DOHH2 (cell line): ENCODE results near the gene SOD2.
"Not testable (repeated sequence)": the region's sequence is repeated elsewhere in the genome, so short reads cannot be mapped to it uniquely, and the experiment has no call there.

ENCODE experiments used
- H3F3A ChIP-seq: fragments of 200-600 bp; sonication (generic), shearing (Covaris generic); 2 replicates; pipeline ENCODE4 v1.6.0; 2016; ENCODE audit warnings: antibody characterized with exemption, mild to moderate bottlenecking; ENCODE audit not compliant: control insufficient read depth, insufficient read depth
- H3K27ac ChIP-seq: fragments of 200-600 bp; sonication (generic); 2 replicates; pipeline ENCODE4 v1.5.1; 2014; ENCODE audit warnings: low read depth, mild to moderate bottlenecking, low read length, moderate library complexity
- H3K27me3 ChIP-seq: fragments of 200-600 bp; sonication (generic); 2 replicates; pipeline ENCODE4 v1.6.1; 2014; ENCODE audit warnings: mild to moderate bottlenecking, low read length, mixed read lengths; ENCODE audit not compliant: control insufficient read depth
- H3K36me3 ChIP-seq: fragments of 200-600 bp; sonication (generic); 2 replicates; pipeline ENCODE4 v1.6.1; 2014; ENCODE audit warnings: mild to moderate bottlenecking, low read length, moderate library complexity, mixed read lengths; ENCODE audit not compliant: control insufficient read depth
- H3K4me1 ChIP-seq: fragments of 200-600 bp; sonication (generic); 2 replicates; pipeline ENCODE4 v1.6.1; 2014; ENCODE audit warnings: mild to moderate bottlenecking, low read length, mixed read lengths; ENCODE audit not compliant: control insufficient read depth
- H3K4me2 ChIP-seq: fragments of 200-600 bp; sonication (generic); 2 replicates; pipeline ENCODE4 v1.6.0; 2014; ENCODE audit warnings: mild to moderate bottlenecking, low read length, moderate library complexity
- H3K4me3 ChIP-seq: fragments of 200-600 bp; sonication (generic); 2 replicates; pipeline ENCODE4 v1.5.1; 2014; ENCODE audit warnings: mild to moderate bottlenecking, low read length, mixed read lengths
- H3K79me2 ChIP-seq: fragments of 200-600 bp; sonication (generic); 2 replicates; pipeline ENCODE4 v1.6.1; 2014; ENCODE audit warnings: mild to moderate bottlenecking, low read length, mixed read lengths; ENCODE audit not compliant: control insufficient read depth
- H3K9me2 ChIP-seq: fragments of 200-600 bp; sonication (generic); replicated peaks from 2 replicates; pipeline ENCODE4 v1.6.1; 2014; ENCODE audit warnings: mild to moderate bottlenecking, low read length, mixed read lengths; ENCODE audit not compliant: control insufficient read depth
- H3K9me3 ChIP-seq: fragments of 200-600 bp; sonication (generic); 2 replicates; pipeline ENCODE4 v1.6.1; 2014; ENCODE audit warnings: antibody characterized with exemption, low read length, mixed read lengths; ENCODE audit not compliant: control insufficient read depth, insufficient read depth
- H4K20me1 ChIP-seq: fragments of 200-600 bp; sonication (generic); 2 replicates; pipeline ENCODE4 v1.6.0; 2014; ENCODE audit warnings: low read depth, mild to moderate bottlenecking, antibody characterized with exemption, low read length, moderate library complexity; ENCODE audit not compliant: control insufficient read depth, insufficient read depth
- CTCF ChIP-seq: fragments of 200-600 bp; sonication (generic); IDR thresholded peaks from one replicate; pipeline ENCODE4 v1.5.1; 2014; ENCODE audit warnings: antibody characterized with exemption, mild to moderate bottlenecking, low read depth, low read length; ENCODE audit not compliant: poor library complexity, severe bottlenecking
- EZH2phosphoT487 ChIP-seq: fragments of 200-600 bp; sonication (generic); IDR thresholded peaks from 2 replicates; pipeline ENCODE4 v1.6.1; 2017; ENCODE audit warnings: borderline replicate concordance, mild to moderate bottlenecking, antibody characterized with exemption, low read length, moderate library complexity, mixed read lengths

The SOD2 gene

DNA sequence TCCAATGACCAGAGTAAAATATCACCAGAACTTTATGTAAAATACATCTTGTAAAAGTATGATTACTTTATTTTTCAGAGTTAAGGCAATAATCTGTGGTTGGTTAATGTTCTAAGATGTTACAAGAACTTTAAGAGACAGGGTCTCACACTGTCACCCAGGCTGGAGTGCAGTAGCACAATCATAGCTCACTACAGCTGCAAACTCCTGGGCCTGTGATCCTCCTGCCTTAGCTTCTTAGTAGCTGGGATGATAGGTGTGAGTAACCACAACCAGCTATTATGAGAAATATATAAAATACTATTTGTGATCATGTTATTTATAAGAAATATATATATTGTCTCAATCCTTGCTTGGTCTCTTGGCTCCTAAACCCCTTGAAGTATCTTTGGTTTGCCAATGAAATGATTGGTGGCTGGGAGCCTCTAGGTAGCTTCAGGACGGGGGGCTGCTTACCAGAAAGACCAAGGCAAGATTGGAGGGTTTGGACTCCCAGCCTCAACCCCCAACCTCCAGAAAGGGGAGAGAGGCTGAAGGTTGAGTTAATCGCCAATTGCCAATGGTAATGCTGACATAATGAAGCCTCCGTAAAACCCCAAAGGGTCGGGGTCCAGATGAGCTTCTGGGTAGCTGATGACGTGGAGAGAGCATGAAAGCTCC is 15.4 kb downstream of the SOD2 start:
- Histone ChIP-seq H3K4me1 (no peaks in the 10 kb centered on the region), H3K27me3 (no peaks in the 10 kb centered on the region), H3K9me2 (no peaks in the 10 kb centered on the region), H3K79me2 (no peaks in the 10 kb centered on the region), H3K4me3 (no peak overlapping the region), H3K4me2 (no peak overlapping the region), H3K27ac (no peak overlapping the region), H3F3A (no peaks in the 10 kb centered on the region), H3K9me3 (no peaks in the 10 kb centered on the region), H3K36me3 (peaks cover 27% of the 10 kb centered on the region), H4K20me1 (no peaks in the 10 kb centered on the region)
- TF ChIP-seq CTCF (no peak), EZH2phosphoT487 (no peak)

GRCh38 chr6:159676890-159677505 is 16.0 kb downstream of the SOD2 start:
- Histone ChIP-seq H3K79me2 (no peaks in the 10 kb centered on the region), H3K4me2 (no peak overlapping the region), H3K27ac (no peak overlapping the region), H3K4me1 (no peaks in the 10 kb centered on the region), H3K36me3 (peaks cover 22% of the 10 kb centered on the region), H3K9me2 (no peaks in the 10 kb centered on the region), H3K27me3 (no peaks in the 10 kb centered on the region), H3K9me3 (no peaks in the 10 kb centered on the region), H4K20me1 (no peaks in the 10 kb centered on the region), H3K4me3 (no peak overlapping the region), H3F3A (no peaks in the 10 kb centered on the region)
- no peak for TF ChIP-seq EZH2phosphoT487
- TF ChIP-seq CTCF: no peak

GRCh38 chr6:159676236-159676635 is 16.8 kb downstream of the SOD2 start:
- H3K4me1 ChIP-seq, H3K4me3 ChIP-seq: not testable (repeated sequence)

DNA sequence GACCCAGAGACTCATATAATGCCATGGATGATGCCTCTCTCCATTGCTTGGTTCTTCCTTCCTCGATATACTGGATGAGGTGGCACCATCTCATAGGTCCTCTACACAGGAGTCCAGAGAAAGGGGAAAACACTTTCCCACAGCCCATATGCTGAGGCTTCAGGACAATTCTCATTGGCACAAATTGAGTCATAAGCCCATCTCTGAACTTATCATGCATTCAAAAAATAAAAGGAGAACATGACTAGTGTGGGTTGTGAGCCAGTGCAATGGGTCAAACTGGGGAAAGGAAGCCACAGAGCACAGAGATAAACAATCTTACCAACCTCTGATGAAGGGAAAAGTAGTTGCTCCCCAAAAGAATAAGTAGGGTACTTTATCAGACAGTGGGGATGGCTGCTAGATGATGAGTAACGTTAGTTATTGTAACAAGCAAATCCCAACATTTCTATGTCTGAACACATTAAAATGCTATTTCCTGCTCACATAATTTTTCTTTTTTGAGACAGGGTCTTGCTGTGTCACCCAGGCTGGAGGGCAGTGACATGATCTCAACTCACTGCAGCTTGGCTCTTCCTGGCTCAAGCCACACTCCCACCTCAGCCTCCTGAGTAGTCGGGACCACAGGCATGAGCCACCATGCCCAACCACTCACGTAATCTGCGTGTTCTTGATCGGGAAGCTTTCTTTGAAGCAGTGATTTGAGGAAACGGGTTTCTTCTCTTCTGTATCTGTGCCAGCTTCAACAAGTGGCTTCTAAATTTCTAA is 27.0 kb downstream of the SOD2 start:
- Histone ChIP-seq H3K4me1 (no peaks in the 10 kb centered on the region), H3F3A (no peaks in the 10 kb centered on the region), H3K9me2 (no peaks in the 10 kb centered on the region), H3K79me2 (no peaks in the 10 kb centered on the region), H4K20me1 (no peaks in the 10 kb centered on the region), H3K4me2 (no peak overlapping the region), H3K27ac (no peak overlapping the region), H3K27me3 (no peaks in the 10 kb centered on the region), H3K4me3 (no peak overlapping the region), H3K9me3 (no peaks in the 10 kb centered on the region), H3K36me3 (no peaks in the 10 kb centered on the region)
- TF ChIP-seq EZH2phosphoT487: no peak

More at GRCh38 chr6:159676236-159676635, 16.8 kb downstream of the SOD2 start:
- H3K4me2 ChIP-seq, H3K27me3 ChIP-seq, H3K9me2 ChIP-seq, H3F3A ChIP-seq, H3K79me2 ChIP-seq, H4K20me1 ChIP-seq, H3K9me3 ChIP-seq, H3K27ac ChIP-seq: not testable (repeated sequence)
- peaks cover 15% of the 10 kb centered on the region for H3K36me3 ChIP-seq

DNA sequence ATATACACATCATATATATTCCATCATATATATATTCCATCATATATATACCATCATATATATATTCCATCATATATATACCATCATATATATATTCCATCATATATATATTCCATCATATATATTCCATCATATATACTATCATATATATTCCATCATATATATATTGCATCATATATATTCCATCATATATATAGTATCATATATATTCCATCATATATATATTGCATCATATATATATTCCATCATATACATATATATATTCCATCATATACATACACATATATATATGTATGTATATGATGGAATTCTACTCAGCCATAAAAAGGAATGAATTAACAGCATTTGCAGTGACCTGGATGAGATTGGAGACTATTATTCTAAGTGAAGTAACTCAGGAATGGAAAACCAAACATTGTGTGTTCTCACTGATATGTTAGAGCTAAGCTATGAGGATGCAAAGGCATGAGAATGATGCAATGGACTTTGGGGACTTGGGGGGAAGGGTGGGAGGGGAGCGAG is 29.6 kb downstream of the SOD2 start:
- not testable (repeated sequence) for H3K27ac ChIP-seq, H3K27me3 ChIP-seq, H3K4me1 ChIP-seq, H3K9me3 ChIP-seq, H3K79me2 ChIP-seq, H3K4me2 ChIP-seq, H3K9me2 ChIP-seq, H3K4me3 ChIP-seq, H3K36me3 ChIP-seq, H4K20me1 ChIP-seq, H3F3A ChIP-seq

- not testable (repeated sequence) for H3K9me3 ChIP-seq, H3K4me1 ChIP-seq, H3F3A ChIP-seq, H3K4me3 ChIP-seq, H3K27me3 ChIP-seq, H3K4me2 ChIP-seq, H3K27ac ChIP-seq, H3K9me2 ChIP-seq, H3K79me2 ChIP-seq, H4K20me1 ChIP-seq, H3K36me3 ChIP-seq
These were observed 31.1 kb downstream of the SOD2 start for GRCh38 chr6:159661977-159662376.
